Adipocyte (in vitro differentiated cells): ENCODE data around the gene AP1M1.

Experiments used
- DNase-seq: peaks from one replicate; pipeline ENCODE4 v3.0.0-alpha.2; 2015; ENCODE audit warnings: low read depth
- H3K27me3 ChIP-seq: replicated peaks from 2 replicates; pipeline ENCODE4 v1.7.0; 2013; ENCODE audit warnings: mild to moderate bottlenecking, low read length, moderate library complexity; ENCODE audit not compliant: control insufficient read depth, insufficient read depth
- H3K36me3 ChIP-seq: 2 replicates; pipeline ENCODE4 v1.7.0; 2013; ENCODE audit warnings: low read length, mild to moderate bottlenecking, moderate library complexity; ENCODE audit not compliant: control insufficient read depth, insufficient read depth, severe bottlenecking
- H3K4me1 ChIP-seq: 2 replicates; pipeline ENCODE4 v1.7.0; 2013; ENCODE audit warnings: mild to moderate bottlenecking, low read length, moderate library complexity; ENCODE audit not compliant: control insufficient read depth, insufficient read depth
- H3K4me3 ChIP-seq: 2 replicates; pipeline ENCODE4 v1.7.0; 2013; ENCODE audit warnings: mild to moderate bottlenecking, low read length, moderate library complexity
- H3K9ac ChIP-seq: 2 replicates; pipeline ENCODE4 v1.7.0; 2013; ENCODE audit warnings: mild to moderate bottlenecking, low read length, moderate library complexity
- H3K9me3 ChIP-seq: 2 replicates; pipeline ENCODE4 v1.7.0; 2013; ENCODE audit warnings: mild to moderate bottlenecking, low read length, moderate library complexity; ENCODE audit not compliant: control insufficient read depth

AP1M1 gene

DNA sequence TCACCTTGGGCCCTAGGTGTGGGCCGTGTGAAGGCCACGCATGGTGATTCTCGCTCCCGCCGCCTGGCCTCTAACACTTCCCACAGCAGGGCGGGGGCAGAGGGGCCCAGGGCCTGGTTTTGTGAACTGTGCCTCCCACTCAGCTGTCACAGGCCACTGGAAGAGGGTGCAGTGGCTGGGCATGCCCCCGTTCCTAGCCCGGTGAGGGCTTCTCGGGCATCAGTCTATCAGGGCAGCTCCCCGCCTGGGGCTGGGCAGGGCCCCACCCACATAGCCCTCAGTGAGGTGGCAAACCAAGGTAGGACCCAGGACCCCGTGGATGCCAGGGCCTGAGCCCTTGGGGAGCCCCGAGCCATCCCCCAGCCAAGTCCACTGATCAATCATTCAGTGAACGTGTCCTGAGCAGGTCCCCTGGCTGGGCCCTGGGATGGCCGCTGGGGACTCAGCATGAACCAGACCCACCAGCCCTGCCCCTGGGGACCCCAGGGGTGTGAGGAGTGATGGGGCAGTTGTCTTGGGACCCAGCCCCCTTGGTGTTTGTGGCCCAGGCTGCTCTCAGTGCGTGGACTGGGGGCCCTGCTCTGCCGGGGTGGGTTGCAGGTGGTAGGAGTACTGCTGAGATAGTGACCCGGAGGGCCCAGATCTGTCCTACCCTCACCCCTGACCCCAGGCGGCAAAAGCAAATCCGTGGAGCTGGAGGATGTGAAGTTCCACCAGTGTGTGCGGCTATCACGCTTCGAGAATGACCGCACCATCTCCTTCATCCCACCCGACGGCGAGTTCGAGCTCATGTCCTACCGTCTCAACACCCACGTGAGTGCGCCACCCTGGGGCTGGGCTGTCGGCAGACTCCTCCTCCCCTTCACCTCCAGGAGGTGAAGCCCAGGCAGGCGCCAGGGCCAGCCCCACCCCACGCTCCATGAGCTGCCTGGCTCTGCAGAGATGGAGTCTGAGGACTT, 29.4 kb downstream of the AP1M1 start:
- no peaks in the 10 kb centered on the region for H3K27me3 ChIP-seq
- peaks cover 97% of the 10 kb centered on the region for H3K36me3 ChIP-seq
- peaks cover 7% of the 10 kb centered on the region for H3K9me3 ChIP-seq
- no peak overlapping the region for H3K4me3 ChIP-seq
- no peak for DNase-seq
- no peaks in the 10 kb centered on the region for H3K4me1 ChIP-seq
- no peak overlapping the region for H3K9ac ChIP-seq

DNA sequence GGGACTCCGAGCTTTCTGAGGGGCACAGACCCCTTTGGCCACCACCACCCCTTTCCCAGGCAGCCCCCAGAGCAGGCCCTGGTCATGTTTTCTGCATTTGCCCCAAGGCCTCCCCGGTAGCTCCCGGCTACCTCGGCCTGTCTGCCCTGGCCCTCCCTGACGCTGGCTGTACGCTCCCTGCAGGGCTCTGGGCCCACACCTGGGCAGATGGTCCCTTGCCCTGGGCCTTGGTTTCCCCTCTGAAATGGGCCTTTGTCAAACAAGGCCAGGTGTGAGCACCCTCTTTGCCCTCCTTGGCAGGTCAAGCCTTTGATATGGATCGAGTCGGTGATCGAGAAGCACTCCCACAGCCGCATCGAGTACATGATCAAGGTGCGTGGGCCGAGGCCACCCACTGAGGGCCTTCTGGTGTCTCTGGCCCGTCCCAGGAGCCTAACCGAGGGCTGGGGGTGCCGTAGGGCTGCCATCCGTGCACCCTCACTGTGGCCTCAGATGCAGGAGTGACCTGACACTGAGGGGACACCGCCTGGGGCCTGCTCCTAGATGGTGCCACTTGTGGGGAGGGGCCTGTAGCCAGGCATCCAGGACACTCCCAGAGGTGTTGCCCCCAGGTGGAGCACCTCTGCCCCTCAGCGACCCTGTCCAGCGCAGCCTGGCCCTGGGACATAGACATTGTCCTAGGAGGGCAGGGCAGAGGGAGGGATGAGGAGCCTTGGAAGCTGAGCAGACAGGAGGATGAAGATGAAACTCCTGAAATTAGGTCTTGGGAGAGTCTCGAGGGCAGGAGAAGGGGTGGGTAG, 30.3 kb downstream of the AP1M1 start:
- Histone ChIP-seq H3K4me3 (no peak overlapping the region), H3K9me3 (no peaks in the 10 kb centered on the region), H3K4me1 (no peaks in the 10 kb centered on the region), H3K9ac (no peak overlapping the region), H3K27me3 (no peaks in the 10 kb centered on the region), H3K36me3 (peaks cover 97% of the 10 kb centered on the region)
- no peak for DNase-seq

DNA sequence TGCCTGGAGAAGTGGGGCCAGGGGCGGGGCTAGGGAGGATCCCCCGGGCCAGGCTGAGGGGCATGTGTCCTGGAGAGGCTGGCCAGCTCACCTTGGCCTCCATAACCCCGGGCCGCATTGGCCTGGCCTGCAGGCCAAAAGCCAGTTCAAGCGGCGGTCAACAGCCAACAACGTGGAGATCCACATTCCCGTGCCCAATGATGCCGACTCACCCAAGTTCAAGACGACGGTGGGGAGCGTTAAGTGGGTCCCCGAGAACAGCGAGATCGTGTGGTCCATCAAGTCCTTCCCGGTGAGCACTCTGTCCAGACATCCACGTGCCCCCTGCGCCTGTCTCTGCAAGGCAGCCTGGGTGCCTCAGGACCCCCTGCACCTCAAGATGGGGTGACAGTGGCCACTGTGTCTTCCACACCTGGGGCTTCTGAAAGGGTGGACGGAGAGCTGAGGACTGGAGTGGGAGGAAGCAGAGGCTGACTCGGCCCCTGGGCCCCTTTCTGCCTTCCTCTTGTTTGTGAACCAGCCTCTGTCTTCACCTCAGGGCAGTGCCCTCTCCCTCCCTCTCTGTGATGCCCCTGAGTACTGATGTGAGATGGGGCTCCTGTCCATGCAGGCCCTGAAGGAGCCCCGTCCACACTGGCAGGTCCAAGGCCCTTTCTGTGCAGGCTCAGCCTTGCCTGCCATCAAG, 31.1 kb downstream of the AP1M1 start:
- Histone ChIP-seq H3K4me3 (no peak overlapping the region), H3K36me3 (peaks cover 97% of the 10 kb centered on the region), H3K4me1 (no peaks in the 10 kb centered on the region), H3K27me3 (no peaks in the 10 kb centered on the region), H3K9me3 (no peaks in the 10 kb centered on the region), H3K9ac (no peak overlapping the region)
- no peak for DNase-seq

DNA sequence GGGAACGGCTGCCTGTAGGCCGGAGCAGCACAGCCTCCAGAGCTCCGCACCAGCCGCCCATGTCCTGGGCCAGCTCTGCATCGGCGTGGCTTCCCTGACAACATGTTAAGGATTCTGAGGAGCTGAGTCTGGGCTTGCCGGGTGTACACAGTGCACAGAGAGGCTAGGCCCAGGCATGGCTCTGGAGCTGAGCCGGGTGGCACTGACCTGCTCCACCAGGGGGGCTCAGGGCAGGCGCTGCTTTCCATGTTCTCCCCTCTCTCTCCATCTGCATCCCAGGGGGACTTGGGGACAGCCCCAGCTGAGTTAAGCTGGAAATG, 31.6 kb downstream of the AP1M1 start:
- no peak overlapping the region for H3K4me3 ChIP-seq

DNA sequence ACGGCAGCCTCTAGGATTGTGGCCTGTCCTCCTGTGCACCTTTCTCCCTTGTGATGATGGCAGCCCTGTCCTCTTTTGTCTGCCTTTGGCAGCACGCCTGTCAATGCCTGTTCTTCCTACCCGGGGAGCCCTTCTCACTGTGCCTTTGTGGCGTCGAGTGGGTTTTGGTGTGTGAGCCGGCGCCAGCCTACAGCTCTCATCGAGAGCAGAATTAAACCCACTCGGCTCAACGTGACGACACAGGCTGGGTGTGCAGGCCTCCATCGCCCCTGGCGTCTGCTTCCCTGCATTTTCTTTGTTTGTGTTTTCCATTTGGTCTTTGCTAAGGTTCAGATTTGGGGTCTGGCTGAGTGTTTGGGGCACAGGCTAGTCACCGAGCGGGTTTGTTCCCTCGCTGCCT, 34.4 kb downstream of the AP1M1 start:
- Histone ChIP-seq H3K4me1 (no peaks in the 10 kb centered on the region), H3K9ac (no peak overlapping the region), H3K4me3 (no peak overlapping the region), H3K9me3 (no peaks in the 10 kb centered on the region), H3K36me3 (peaks cover 93% of the 10 kb centered on the region), H3K27me3 (no peaks in the 10 kb centered on the region)
- DNase-seq: no peak

More for the DNA sequence above, 31.6 kb downstream of the AP1M1 start:
- no peaks in the 10 kb centered on the region for H3K4me1 ChIP-seq
- H3K9ac ChIP-seq: no peak overlapping the region
- no peak for DNase-seq
- H3K27me3 ChIP-seq: no peaks in the 10 kb centered on the region
- H3K36me3 ChIP-seq: peaks cover 97% of the 10 kb centered on the region
- H3K9me3 ChIP-seq: no peaks in the 10 kb centered on the region

DNA sequence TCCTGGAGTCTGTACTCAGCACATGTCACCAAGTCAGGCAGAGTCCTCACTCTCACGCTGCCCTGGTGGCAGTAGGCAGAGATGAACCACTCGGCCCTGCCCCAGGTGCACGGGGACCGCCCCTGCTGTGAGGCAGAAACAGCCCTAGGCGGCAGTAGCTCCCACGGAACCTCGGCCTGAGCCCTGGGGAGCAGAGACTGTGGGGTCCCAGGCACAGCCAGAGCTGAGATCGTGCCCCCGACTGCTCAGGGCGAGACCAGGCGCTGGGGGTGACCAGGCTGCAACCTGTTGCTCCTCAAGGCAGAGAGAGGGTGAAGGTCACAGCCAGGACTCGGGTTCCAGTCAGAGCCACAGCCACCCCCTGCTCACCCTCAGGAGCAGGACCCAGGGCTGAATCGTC, 34.9 kb downstream of the AP1M1 start:
- Histone ChIP-seq H3K9ac (no peak overlapping the region), H3K4me1 (no peaks in the 10 kb centered on the region), H3K4me3 (no peak overlapping the region), H3K36me3 (peaks cover 89% of the 10 kb centered on the region), H3K9me3 (no peaks in the 10 kb centered on the region), H3K27me3 (no peaks in the 10 kb centered on the region)
- no peak for DNase-seq

DNA sequence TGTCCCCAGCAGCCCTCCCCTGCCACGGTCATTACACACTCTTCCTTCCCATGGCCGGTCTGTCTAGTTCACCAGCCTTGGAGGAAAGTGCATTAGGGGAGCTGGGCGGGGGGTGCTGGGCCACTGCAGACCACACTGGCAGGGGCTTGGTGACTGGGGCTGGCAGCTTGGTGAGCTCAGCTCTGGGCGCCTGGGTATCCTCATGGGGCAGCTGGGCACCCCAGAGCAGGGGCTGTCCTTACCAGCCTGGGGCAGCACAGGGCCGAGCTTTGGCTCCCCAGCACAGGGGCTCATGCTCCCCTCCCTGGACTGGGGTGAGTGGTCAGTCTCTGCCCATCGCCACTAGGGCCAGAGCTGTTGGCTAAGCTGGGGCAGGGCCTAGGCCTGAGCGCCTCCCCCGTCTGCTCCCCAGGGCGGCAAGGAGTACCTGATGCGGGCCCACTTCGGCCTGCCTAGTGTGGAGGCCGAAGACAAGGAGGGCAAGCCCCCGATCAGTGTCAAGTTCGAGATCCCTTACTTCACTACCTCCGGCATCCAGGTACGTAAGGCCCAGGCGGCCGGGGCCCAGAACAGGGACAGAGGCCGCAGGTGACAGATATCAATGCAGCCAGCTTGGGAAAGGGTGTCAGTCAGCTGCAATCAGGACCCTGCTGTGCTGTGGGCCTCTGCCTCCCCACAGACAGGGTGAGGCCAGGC, 35.5 kb downstream of the AP1M1 start:
- Histone ChIP-seq H3K36me3 (peaks cover 82% of the 10 kb centered on the region), H3K9ac (no peak overlapping the region), H3K27me3 (no peaks in the 10 kb centered on the region), H3K4me1 (no peaks in the 10 kb centered on the region), H3K4me3 (no peak overlapping the region), H3K9me3 (no peaks in the 10 kb centered on the region)
- no peak for DNase-seq

DNA sequence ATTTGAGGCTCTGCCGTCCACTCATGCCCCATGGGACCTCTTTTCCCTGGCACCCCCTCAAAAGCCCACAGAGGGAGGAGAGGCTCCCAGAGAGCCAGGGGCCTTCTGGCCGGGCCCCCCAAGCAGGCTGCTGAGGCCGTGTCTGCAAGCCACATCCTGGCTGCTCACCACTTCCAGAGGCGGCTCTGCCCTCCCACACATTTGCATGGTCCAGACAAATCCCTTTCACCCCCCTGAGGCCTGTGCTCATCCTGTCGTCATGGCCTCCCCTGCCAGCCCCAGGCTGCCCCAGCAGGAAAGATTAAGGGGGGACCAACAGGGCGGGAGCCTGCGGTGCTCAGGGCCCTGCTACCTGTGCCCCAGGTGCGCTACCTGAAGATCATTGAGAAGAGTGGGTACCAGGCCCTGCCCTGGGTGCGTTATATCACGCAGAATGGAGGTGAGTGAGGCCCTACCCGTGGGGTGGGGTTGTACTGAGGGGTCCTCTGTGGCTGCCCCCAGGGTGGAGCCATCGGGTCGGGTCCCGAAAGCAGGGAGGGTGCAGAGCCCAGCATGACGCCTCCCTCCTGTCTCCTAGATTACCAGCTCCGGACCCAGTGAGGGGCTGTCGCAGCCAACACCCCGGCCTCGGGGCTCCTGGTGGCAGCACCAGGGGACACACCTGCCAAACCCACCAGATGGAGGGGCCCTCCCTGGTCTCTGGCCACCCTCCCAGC, 36.3 kb downstream of the AP1M1 start:
- Histone ChIP-seq H3K36me3 (peaks cover 74% of the 10 kb centered on the region), H3K9ac (no peak overlapping the region), H3K27me3 (no peaks in the 10 kb centered on the region), H3K4me3 (no peak overlapping the region), H3K9me3 (no peaks in the 10 kb centered on the region), H3K4me1 (no peaks in the 10 kb centered on the region)
- no peak for DNase-seq

DNA sequence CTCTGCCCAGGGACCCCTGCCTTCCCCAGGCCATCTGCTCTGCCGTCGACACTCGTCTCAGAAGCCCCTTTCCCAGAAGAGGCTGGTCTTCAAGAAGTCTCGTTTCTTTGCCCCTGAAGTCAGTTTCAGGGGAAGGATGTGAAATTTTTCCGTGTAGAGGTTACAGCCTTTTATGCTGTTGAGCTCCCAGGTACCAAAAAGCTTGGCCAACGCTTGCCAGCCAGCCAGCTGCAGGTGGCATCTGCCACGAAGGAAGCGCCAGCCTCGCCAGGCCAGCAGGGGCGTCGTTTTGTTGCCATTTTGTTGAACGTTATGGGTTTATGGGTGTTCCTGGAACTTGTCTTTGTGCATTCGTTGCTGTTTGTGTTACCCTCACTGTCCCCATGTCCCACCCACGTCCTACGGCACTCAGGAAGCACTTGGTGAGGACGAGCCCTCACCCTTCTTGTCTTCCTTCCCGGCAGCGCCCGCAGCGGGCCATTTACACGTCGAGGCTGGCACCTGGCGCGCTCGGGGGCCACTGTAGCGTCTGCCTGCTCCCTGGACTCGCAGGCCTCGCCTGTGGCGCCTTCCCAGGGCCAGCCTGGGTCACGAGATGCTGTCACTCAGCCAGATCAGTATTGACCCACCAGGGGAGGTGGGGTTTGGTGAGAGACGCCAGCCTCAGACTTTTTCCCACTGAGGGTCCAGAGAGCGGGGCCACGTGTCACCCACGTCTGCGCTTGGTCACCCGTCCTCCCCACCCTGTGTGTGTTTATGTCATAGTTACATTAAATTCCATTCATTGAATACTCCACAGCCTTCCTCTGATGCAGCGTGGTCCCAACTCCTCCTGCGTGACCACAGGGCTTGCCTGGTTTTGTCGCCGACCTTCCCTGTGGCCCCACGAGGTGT, 37.1 kb downstream of the AP1M1 start:
- Histone ChIP-seq H3K4me3 (no peak overlapping the region), H3K9me3 (no peaks in the 10 kb centered on the region), H3K36me3 (peaks cover 66% of the 10 kb centered on the region), H3K4me1 (no peaks in the 10 kb centered on the region), H3K27me3 (no peaks in the 10 kb centered on the region), H3K9ac (no peak overlapping the region)
- DNase-seq: no peak
